Measurements from ENCODE around the gene PNPLA4. TPM values are rescaled to one million over a fixed set of nuclear protein-coding genes. Genes with fewer than 3 reads are reported as not detected.

PNPLA4 gene
- polyA plus RNA-seq (2013, experiment 1 of 2; ENCODE audit: insufficient read length): 11.0 TPM
- polyA plus RNA-seq (2013, experiment 2 of 2; ENCODE audit: insufficient read length): 10.1 TPM

- DNase-seq: peak; percentile 65
These were observed at the start of gene PNPLA4 for GRCh38 chrX:7927259-7928167. Gene PNPLA4 (minus strand): TSS chrX:7927413. CDS start chrX:7926119, 1,294 bp downstream.

- DNase-seq: no peak
These were observed 45.4 kb upstream of the PNPLA4 start for GRCh38 chrX:7972586-7972985.

- no peak for DNase-seq
These were observed 43.2 kb upstream of the PNPLA4 start for GRCh38 chrX:7970428-7970827.

- no peak for DNase-seq
These were observed 38.2 kb upstream of the PNPLA4 start for GRCh38 chrX:7965436-7965835.

- DNase-seq: no peak
These were observed 33.0 kb upstream of the PNPLA4 start for GRCh38 chrX:7960246-7960645.

- DNase-seq: no peak
These were observed 26.2 kb upstream of the PNPLA4 start for GRCh38 chrX:7953446-7953845.

- DNase-seq: no peak
These were observed 23.7 kb upstream of the PNPLA4 start for GRCh38 chrX:7950865-7951264.

GRCh38 chrX:7948483-7948882 is 21.3 kb upstream of the PNPLA4 start:
- DNase-seq: no peak

- DNase-seq: no peak
These were observed 19.7 kb upstream of the PNPLA4 start for GRCh38 chrX:7946960-7947359.

GRCh38 chrX:7943600-7944245 is 16.5 kb upstream of the PNPLA4 start:
- DNase-seq: no peak

GRCh38 chrX:7941390-7942042 is 14.3 kb upstream of the PNPLA4 start:
- peak; percentile 4 for DNase-seq

- no peak for DNase-seq
These were observed 6.8 kb upstream of the PNPLA4 start for GRCh38 chrX:7934026-7934425.

GRCh38 chrX:7926914-7927258 is 327 bp downstream of the PNPLA4 start:
- DNase-seq: peak; percentile 0

GRCh38 chrX:7926501-7926900 is 712 bp downstream of the PNPLA4 start:
- peak; percentile 3 for DNase-seq

GRCh38 chrX:7925867-7926472 is 1.2 kb downstream of the PNPLA4 start:
- peak; percentile 66 for DNase-seq

GRCh38 chrX:7921750-7922149 is 5.5 kb downstream of the PNPLA4 start:
- no peak for DNase-seq

GRCh38 chrX:7908821-7909220 is 18.4 kb downstream of the PNPLA4 start:
- DNase-seq: no peak

- DNase-seq: no peak
These were observed 22.7 kb downstream of the PNPLA4 start for GRCh38 chrX:7904562-7904961.

GRCh38 chrX:7891928-7892327 is 35.3 kb downstream of the PNPLA4 start:
- DNase-seq: no peak

- peak; percentile 0 for DNase-seq
These were observed 37.5 kb downstream of the PNPLA4 start for GRCh38 chrX:7889680-7890079.

GRCh38 chrX:7889135-7889534 is 38.1 kb downstream of the PNPLA4 start:
- DNase-seq: no peak

GRCh38 chrX:7876957-7877356 is 50.3 kb downstream of the PNPLA4 start:
- DNase-seq: no peak

- no peak for DNase-seq
These were observed 55.2 kb downstream of the PNPLA4 start for GRCh38 chrX:7872042-7872441.

Data from fibroblast of skin of scalp (primary cell).